Stomach (tissue), 4 donors: ENCODE measurements around the gene CIDEB.

Experiments used
- CTCF ChIP-seq, 7 experiments: fragments of 450-650 bp in 4 of 7; fragments of 200-600 bp in 3 of 7; sonication (generic) in 3 of 7; IDR thresholded peaks; one replicate each; pipeline ENCODE4 v1.5.1; 2016 to 2019; ENCODE audit warnings: antibody characterized with exemption in 7 of 7, control low read depth in 2 of 7, mild to moderate bottlenecking in 1 of 7
- EP300 ChIP-seq: sonication (generic); formaldehyde crosslinking; IDR thresholded peaks from one replicate; pipeline ENCODE4 v1.6.1; 2017; ENCODE audit warnings: antibody characterized with exemption

GRCh38 chr14:24269368-24269767 lies 38.4 kb downstream of the CIDEB start:
- TF ChIP-seq CTCF (IDR thresholded peaks at IDR 0.05) (no peak), EP300 (no peak)
